SU-DHL-6 (cell line): ENCODE results near the gene IYD.

Source experiments
- H2AFZ ChIP-seq: fragments of 200-600 bp; sonication (generic); 2 replicates; pipeline ENCODE4 v1.6.1; 2014; ENCODE audit warnings: low read depth, mild to moderate bottlenecking, moderate library complexity, mixed read lengths, antibody characterized with exemption, low read length; ENCODE audit not compliant: severe bottlenecking
- H3F3A ChIP-seq: fragments of 200-600 bp; shearing (Covaris generic); 2 replicates; pipeline ENCODE4 v1.6.0; 2016; ENCODE audit warnings: antibody characterized with exemption, mild to moderate bottlenecking; ENCODE audit not compliant: insufficient read depth
- H3K27ac ChIP-seq: fragments of 200-600 bp; sonication (generic); 2 replicates; pipeline ENCODE4 v1.5.1; 2016; ENCODE audit warnings: low read depth, mild to moderate bottlenecking, low read length, moderate library complexity, mixed read lengths
- H3K27me3 ChIP-seq: fragments of 200-600 bp; sonication (generic), shearing (Covaris generic); 2 replicates; pipeline ENCODE4 v1.6.0; 2014; ENCODE audit warnings: mild to moderate bottlenecking, low read length
- H3K36me3 ChIP-seq: fragments of 200-600 bp; sonication (generic); 2 replicates; pipeline ENCODE4 v1.6.1; 2014; ENCODE audit warnings: mild to moderate bottlenecking, low read length, mixed read lengths
- H3K4me2 ChIP-seq: fragments of 300-600, 200-600 bp; shearing (Covaris generic), sonication (generic); 2 replicates; pipeline ENCODE4 v1.6.0; 2014; ENCODE audit warnings: low read length, low read depth, mild to moderate bottlenecking; ENCODE audit not compliant: poor library complexity, severe bottlenecking
- H3K4me3 ChIP-seq: fragments of 200-600 bp; sonication (generic); 2 replicates; pipeline ENCODE4 v1.5.1; 2014; ENCODE audit warnings: antibody characterized with exemption, low read length, mild to moderate bottlenecking, mixed read lengths; ENCODE audit not compliant: insufficient read depth, poor library complexity, severe bottlenecking
- H3K79me2 ChIP-seq: fragments of 200-600 bp; sonication (generic); 2 replicates; pipeline ENCODE4 v1.6.1; 2014; ENCODE audit warnings: mild to moderate bottlenecking, low read length, moderate library complexity; ENCODE audit not compliant: insufficient read depth
- H3K9ac ChIP-seq: fragments of 200-600 bp; sonication (generic); 2 replicates; pipeline ENCODE4 v1.7.0; 2014; ENCODE audit warnings: mild to moderate bottlenecking, low read length
- H3K9me2 ChIP-seq: fragments of 200-600 bp; sonication (generic); replicated peaks from 2 replicates; pipeline ENCODE4 v1.6.1; 2014; ENCODE audit warnings: low read length; ENCODE audit not compliant: insufficient read depth
- H3K9me3 ChIP-seq: fragments of 200-600 bp; sonication (generic); 2 replicates; pipeline ENCODE4 v1.6.1; 2014; ENCODE audit warnings: low read length, mixed read lengths; ENCODE audit not compliant: insufficient read depth
- H4K20me1 ChIP-seq: fragments of 200-600 bp; sonication (generic); 2 replicates; pipeline ENCODE4 v1.6.1; 2014; ENCODE audit warnings: low read depth, mild to moderate bottlenecking, antibody characterized with exemption, low read length, moderate library complexity, mixed read lengths
- EZH2phosphoT487 ChIP-seq: fragments of 200-600 bp; sonication (generic), shearing (Covaris generic); conservative IDR thresholded peaks from 2 replicates; pipeline ENCODE4 v1.6.1; 2018; ENCODE audit warnings: mild to moderate bottlenecking, antibody characterized with exemption, low read length, moderate library complexity, mixed read lengths
- TF ChIP-seq, protein P1 (sequence below): fragments of 200-600 bp; sonication (generic); IDR thresholded peaks from one replicate; pipeline ENCODE4 v1.5.1; 2017; ENCODE audit warnings: antibody characterized with exemption, mild to moderate bottlenecking, low read length, moderate library complexity; ENCODE audit not compliant: insufficient read depth, poor library complexity, severe bottlenecking

The IYD gene

DNA sequence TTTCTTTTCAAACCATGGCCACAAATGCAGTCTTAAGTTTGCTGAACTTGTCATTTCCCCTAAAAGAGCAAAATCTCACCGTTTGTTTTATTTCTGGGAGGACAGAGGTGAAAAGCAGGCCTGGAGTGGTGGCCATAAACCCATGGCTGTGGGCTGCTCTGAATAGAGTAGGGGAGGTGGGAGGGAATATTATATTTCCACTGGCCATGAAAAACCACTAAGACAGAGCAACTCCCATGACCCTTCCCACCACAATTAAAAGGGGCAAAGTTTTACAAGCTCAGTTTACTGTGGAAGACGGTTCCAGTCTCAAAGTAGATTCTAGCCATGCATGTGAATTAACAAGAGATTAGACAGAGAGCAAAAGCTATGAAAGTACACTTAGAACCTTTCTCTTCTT is 59.0 kb downstream of the IYD start:
- H3K4me2 ChIP-seq = no peak overlapping the region
- no peak overlapping the region for H3K4me3 ChIP-seq
- TF ChIP-seq, protein P1, sequence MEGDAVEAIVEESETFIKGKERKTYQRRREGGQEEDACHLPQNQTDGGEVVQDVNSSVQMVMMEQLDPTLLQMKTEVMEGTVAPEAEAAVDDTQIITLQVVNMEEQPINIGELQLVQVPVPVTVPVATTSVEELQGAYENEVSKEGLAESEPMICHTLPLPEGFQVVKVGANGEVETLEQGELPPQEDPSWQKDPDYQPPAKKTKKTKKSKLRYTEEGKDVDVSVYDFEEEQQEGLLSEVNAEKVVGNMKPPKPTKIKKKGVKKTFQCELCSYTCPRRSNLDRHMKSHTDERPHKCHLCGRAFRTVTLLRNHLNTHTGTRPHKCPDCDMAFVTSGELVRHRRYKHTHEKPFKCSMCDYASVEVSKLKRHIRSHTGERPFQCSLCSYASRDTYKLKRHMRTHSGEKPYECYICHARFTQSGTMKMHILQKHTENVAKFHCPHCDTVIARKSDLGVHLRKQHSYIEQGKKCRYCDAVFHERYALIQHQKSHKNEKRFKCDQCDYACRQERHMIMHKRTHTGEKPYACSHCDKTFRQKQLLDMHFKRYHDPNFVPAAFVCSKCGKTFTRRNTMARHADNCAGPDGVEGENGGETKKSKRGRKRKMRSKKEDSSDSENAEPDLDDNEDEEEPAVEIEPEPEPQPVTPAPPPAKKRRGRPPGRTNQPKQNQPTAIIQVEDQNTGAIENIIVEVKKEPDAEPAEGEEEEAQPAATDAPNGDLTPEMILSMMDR = no peak
- TF ChIP-seq EZH2phosphoT487 = no peak
- H3K9me2 ChIP-seq = no peaks in the 10 kb centered on the region
- no peaks in the 10 kb centered on the region for H4K20me1 ChIP-seq
- H3F3A ChIP-seq = no peaks in the 10 kb centered on the region
- no peaks in the 10 kb centered on the region for H3K27me3 ChIP-seq
- no peak overlapping the region for H2AFZ ChIP-seq
- H3K9ac ChIP-seq = no peak overlapping the region
- peaks cover 8% of the 10 kb centered on the region; the same call in 1 of the 2 replicates for H3K9me3 ChIP-seq
- no peaks in the 10 kb centered on the region for H3K36me3 ChIP-seq
- no peak overlapping the region for H3K27ac ChIP-seq
- no peaks in the 10 kb centered on the region for H3K79me2 ChIP-seq

DNA sequence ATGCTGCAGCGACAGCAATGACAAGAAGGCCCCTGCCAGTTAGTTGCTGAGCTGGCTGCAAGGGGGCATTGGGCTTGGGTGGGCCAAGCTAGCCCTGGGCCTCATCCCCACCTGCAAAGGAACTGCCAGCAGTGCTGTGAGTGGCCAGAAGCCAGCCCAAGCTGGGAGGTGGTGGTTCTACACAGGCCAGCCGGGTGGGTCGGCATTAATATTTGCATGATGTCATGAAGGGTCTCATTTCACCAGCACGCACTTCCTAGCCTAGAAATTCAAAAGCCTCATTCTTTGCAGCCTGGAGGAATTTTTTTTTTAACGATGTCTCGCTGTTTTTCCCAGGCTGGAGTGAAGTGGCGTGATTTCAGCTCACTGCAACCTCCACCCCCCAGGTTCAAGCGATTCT is 62.0 kb downstream of the IYD start:
- no peaks in the 10 kb centered on the region for H3K9me2 ChIP-seq
- H3K27ac ChIP-seq = no peak overlapping the region
- TF ChIP-seq EZH2phosphoT487 = no peak
- TF ChIP-seq, protein P1 = no peak
- H3K9me3 ChIP-seq = no peaks in the 10 kb centered on the region
- no peak overlapping the region for H3K9ac ChIP-seq
- H2AFZ ChIP-seq = no peak overlapping the region
- no peak overlapping the region for H3K4me2 ChIP-seq
- no peaks in the 10 kb centered on the region for H4K20me1 ChIP-seq
- H3K79me2 ChIP-seq = no peaks in the 10 kb centered on the region
- no peaks in the 10 kb centered on the region for H3F3A ChIP-seq
- no peaks in the 10 kb centered on the region for H3K27me3 ChIP-seq
- no peak overlapping the region for H3K4me3 ChIP-seq
- no peaks in the 10 kb centered on the region for H3K36me3 ChIP-seq

DNA sequence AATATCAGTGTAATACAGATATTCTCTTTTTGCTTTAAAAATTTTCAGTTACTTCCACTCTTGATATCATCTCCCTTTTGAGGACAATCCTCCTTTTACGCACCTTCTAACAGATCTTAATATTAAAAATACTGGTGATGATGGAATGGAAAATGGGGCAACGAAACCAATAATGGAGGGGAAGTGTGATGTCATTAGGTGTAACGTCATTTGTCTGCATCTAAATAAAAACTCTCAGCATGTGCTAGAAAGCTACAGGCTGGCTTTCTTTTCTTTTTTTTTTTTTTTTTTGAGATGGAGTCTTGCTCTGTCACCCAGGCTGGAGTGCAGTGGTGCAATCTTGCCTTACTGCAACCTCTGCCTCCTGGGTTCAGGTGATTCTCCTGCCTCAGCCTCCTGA is 66.5 kb downstream of the IYD start:
- Histone ChIP-seq H2AFZ (no peak overlapping the region), H3K9me3 (no peaks in the 10 kb centered on the region), H3F3A (no peaks in the 10 kb centered on the region), H3K27ac (no peak overlapping the region), H3K9ac (no peak overlapping the region), H4K20me1 (no peaks in the 10 kb centered on the region), H3K4me3 (no peak overlapping the region), H3K4me2 (no peak overlapping the region), H3K27me3 (no peaks in the 10 kb centered on the region), H3K36me3 (no peaks in the 10 kb centered on the region), H3K9me2 (no peaks in the 10 kb centered on the region), H3K79me2 (no peaks in the 10 kb centered on the region)
- TF ChIP-seq EZH2phosphoT487 = no peak
- TF ChIP-seq, protein P1 = no peak

DNA sequence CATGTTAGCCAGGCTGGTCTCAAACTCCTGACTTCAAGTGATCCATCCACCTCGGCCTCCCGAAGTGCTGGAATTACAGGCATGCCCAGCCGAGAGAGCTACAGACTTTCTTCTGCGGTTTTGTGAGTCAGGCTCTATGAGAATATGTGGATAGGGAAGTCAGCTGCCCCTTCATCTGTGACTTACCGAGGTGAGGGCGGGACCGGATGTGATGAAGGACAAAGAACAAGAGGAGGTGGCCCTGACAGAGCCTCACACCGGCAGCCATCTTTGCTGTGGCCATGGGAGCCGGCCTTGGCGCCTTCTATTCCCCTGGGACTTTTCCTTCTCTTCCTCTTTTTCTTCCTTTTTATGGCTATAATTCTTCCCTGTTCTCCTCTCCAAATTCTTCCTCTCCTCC is 67.0 kb downstream of the IYD start:
- Histone ChIP-seq H4K20me1 (no peaks in the 10 kb centered on the region), H3K9me3 (no peaks in the 10 kb centered on the region), H2AFZ (no peak overlapping the region), H3K9ac (no peak overlapping the region), H3K27ac (no peak overlapping the region), H3K4me3 (no peak overlapping the region), H3K27me3 (no peaks in the 10 kb centered on the region), H3K79me2 (no peaks in the 10 kb centered on the region), H3K9me2 (no peaks in the 10 kb centered on the region), H3F3A (no peaks in the 10 kb centered on the region), H3K36me3 (no peaks in the 10 kb centered on the region), H3K4me2 (no peak overlapping the region)
- TF ChIP-seq, protein P1 = no peak
